ENCODE results near the gene KRTAP4-11.
"Not testable (repeated sequence)": the region's sequence is repeated elsewhere in the genome, so short reads cannot be mapped to it uniquely, and the experiment has no call there.

Gene KRTAP4-11

GRCh38 chr17:41123991-41124371, 5.8 kb upstream of the KRTAP4-11 start, which contains the start of gene KRTAP4-12:
KRTAP4-12 (minus strand) TSS chr17:41124182; CDS start chr17:41124122, 60 bp downstream.
- DNase-seq (ENCODE audit: low spot score): not testable (repeated sequence)

DNA sequence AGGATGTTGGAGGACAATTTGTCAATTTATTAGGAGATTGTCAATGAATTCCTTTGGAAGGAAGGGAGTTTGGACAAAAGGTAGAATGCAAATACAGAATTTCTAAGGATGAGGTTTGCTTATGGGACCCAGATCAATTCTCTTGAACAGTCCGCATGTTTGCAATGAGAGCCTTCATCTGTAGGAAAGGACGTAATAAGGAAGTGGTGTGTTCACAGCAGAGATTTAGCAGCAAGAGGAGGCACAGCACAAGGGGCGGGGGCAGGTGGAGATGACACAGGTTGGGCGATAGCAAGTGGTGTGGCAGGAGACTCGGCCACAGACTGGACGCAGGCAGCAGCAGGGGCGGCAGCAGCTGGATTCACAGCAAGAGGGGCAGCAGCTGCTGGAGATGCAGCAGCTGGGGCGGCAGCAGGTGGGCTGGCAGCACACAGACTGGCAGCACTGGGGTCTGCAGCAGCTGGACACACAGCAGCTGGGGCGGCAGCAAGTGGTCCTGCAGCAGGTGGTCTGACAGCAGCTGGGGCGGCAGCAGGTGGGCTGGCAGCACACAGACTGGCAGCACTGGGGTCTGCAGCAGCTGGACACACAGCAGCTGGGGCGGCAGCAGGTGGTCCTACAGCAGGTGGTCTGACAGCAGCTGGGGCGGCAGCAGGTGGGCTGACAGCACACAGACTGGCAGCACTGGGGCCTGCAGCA, 5.3 kb upstream of the KRTAP4-11 start:
- DNase-seq (ENCODE audit: low spot score): not testable (repeated sequence)

GRCh38 chr17:41121742-41122141, 3.6 kb upstream of the KRTAP4-11 start:
- no peak for DNase-seq (ENCODE audit: low spot score)

DNA sequence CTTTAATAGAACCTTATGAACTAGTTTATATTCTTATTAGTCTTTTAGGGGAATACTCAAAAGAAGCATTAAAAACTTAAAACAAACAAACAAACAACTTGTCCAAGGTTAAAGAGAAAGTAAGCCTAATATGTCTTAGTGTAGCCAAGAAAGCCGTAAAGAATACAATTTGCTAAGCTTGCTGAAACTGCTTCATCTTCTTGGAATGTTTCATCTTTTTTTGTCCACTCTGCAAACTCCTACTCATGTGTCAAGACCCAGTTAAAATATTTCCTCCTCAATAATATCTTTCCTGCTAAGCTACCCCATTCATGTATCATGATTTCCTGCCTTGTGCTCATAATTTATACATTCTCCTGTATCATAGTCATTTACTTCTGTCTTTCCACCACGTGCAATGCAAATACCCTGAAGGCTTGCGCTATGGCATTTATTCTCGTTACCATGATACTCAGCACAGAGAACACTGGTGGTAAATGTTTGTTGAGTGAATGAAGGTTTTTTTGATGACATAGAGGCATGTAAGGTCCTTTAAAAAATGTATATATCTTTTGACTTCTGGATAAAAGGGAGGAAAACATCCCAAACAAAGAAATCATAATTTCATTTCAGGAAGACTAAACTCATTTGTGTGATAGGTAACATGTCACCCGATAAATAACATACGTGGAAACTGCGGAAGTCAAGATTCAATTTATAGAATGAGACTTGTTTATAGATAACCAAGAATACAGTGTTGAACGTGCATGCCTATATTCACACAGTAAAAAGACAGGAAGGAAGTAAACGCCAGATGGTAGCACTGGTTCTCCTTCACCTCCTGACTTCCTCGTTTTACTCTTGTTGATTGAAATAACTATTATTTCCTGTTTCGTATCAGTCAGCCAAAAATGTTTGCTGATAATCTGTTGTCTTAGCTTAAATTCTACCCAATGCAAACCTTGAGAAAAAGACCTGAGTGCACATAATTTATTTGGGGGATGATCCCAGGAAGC, 1.8 kb upstream of the KRTAP4-11 start:
- DNase-seq (ENCODE audit: low spot score): peak; percentile 25

DNA sequence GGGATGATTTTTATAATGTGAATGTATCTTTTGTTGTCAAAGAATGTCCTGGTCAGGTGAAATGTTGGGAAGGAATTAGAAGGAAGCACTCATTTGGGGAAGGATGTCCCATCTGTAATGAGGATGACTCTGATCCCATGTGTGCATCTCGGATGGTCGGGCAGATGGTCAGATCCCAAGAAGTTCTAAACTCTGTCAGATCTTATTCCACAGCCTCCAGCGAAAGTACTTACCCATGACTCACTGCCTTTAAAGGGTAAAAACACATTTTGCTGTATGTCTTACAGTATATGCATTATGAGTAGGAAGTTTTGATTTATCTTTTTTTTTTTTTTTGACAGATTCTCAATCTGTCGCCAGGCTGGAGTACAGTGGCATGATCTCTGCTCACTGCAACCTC, 548 bp upstream of the KRTAP4-11 start:
- no peak for DNase-seq (ENCODE audit: low spot score)

GRCh38 chr17:41116297-41116696, 1.9 kb downstream of the KRTAP4-11 start:
- no peak for DNase-seq (ENCODE audit: low spot score)

- DNase-seq (ENCODE audit: low spot score): no peak
Measured at GRCh38 chr17:41111151-41111885, 6.9 kb downstream of the KRTAP4-11 start.

DNA sequence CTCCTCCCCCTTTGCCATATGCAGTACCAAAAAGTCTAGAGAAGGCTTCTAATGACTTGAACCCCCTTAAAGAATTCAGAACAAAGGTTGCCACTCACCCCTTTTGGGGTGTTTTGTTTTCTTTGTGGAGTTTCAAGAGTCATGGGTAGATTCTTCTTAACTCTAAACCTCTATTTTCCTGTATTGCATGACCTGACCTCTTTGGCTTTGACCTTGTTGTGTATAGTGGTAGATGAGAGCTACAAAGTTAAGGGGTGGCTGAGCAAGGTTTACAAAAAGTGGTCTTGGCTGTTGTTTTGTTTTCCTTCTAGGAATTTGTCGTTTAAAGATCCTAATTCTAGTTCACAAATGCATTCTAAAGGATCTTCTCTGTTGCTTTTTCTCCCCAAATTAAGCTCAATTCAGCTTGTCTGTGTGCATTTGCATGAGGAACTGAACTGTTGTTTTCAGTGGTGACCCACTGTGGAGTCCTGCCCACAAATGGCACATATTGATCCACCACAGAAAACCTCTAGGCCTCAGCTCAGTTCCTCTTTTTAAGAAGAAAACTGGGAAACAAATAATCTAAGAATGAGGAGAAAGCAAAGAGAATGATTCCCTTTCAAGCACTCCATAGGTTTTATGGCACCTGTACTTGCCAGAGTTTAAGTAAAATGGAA, 9.3 kb downstream of the KRTAP4-11 start:
- not testable (repeated sequence) for DNase-seq (ENCODE audit: low spot score)

GRCh38 chr17:41107941-41108450, 10.2 kb downstream of the KRTAP4-11 start:
- no peak for DNase-seq (ENCODE audit: low spot score)

GRCh38 chr17:41105347-41105746, 12.8 kb downstream of the KRTAP4-11 start, which contains the start of gene KRTAP4-9:
KRTAP4-9 (plus strand) TSS chr17:41105389; CDS start chr17:41105389, 0 bp downstream.
- not testable (repeated sequence) for DNase-seq (ENCODE audit: low spot score)

DNA sequence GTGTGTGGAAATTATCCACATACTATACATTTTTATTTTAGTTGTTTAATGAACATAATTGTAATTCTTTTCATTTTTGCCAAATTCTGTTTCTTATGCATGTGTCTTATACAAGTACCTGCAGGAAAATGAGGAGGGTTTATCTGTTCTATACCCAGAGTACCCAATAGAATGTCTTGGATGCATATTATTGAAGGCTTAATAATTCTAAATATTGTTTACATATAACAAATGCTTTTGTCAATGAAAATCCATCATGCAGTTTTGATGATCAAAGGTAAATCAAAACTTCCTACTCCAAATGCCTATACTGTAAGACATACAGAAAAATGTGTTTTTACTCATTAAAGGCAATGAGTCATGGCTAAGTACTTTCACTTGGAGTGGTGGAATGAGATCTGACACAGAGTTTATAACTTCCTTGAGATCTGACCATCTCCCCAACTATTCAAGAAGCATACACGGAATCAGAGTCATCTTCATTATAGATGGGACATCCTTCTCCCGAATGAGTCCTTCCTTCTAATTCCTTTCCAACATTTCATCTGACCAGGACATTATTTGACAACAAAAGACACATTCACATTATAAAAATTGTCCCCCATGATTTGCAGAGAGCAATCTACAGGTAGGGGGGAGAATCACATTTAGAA, 13.7 kb downstream of the KRTAP4-11 start:
- not testable (repeated sequence) for DNase-seq (ENCODE audit: low spot score)

DNA sequence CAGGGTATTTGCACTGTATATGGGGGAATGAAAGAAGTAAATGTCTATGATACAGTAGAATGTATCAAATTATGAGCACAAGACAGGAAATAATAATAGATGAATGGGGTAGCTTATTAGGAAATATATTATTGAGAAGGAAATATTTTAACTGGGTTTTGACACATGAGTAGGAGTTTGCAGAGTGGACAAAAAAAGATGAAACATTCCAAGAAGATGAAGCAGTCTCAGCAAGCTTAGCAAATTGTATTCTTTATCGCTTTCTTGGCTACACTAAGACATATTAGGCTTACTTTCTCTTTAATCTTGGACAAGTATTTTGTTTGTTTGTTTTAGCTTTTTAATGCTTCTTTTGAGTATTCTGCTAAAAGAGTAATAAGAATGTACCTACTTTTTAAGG, 14.3 kb downstream of the KRTAP4-11 start:
- no peak for DNase-seq (ENCODE audit: low spot score)

DNA sequence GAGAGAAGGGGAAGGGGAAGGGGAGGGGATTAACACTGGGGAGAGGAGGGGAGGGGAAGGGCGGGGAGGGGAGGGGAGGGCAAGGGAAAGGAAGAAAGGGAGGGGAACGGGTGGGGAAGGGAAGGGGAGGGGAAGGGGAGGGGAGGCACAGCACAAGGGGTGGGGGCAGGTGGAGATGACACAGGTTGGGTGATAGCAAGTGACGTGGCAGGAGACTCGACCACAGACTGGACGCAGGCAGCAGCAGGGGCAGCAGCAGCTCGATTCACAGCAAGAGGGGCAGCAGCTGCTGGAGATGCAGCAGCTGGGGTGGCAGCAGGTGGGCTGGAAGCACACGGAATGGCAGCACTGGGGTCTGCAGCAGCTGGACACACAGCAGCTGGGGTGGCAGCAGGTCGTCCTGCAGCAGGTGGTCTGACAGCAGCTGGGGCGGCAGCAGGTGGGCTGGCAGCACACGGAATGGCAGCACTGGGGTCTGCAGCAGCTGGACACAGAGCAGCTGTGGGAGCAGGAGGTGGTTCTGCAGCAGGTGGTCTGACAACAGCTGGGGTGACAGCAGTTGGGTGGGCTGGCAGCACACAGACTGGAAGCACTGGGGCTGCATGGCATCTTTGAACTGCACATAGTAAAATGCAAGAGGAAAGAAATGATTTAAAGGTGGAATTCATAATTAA, 16.4 kb downstream of the KRTAP4-11 start, which contains the start of gene KRTAP4-16:
TSS of gene KRTAP4-16 (minus strand) at position 624 of the 674 bp plus-strand sequence. CDS start at position 624, 0 bp downstream.
- no peak for DNase-seq (ENCODE audit: low spot score)

DNA sequence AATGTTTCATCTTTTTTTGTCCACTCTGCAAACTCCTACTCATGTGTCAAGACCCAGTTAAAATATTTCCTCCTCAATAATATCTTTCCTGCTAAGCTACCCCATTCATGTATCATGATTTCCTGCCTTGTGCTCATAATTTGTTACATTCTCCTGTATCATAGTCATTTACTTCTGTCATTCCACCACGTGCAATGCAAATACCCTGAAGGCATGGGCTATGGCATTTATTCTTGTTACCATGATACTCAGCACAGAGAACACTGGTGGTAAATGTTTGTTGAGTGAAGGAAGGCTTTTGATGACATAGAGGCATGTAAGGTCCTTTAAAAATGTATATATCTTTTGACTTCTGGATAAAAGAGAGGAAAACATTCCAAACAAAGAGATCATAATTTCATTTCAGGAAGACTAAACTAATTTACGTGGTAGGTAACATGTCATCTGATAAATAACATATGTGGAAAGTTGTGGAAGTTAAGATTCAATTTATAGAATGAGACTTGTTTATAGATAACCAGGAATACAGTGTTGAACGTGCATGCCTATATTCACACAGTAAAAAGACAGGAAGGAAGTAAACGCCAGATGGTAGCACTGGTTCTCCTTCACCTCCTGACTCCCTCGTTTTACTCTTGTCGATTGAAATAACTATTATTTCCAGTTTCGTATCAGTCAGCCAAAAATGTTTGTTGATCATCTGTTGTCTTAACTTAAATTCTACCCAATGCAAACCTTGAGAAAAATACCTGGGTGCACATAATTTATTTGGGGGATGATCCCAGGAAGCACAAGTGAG, 18.3 kb downstream of the KRTAP4-11 start:
- DNase-seq (ENCODE audit: low spot score): not testable (repeated sequence)

- no peak for DNase-seq (ENCODE audit: low spot score)
Measured at GRCh38 chr17:41098481-41098880, 19.7 kb downstream of the KRTAP4-11 start.

GRCh38 chr17:41098042-41098441, 20.1 kb downstream of the KRTAP4-11 start, which contains the start of gene KRTAP4-8:
KRTAP4-8 (minus strand) TSS chr17:41098142; CDS start chr17:41098084, 58 bp downstream.
- no peak for DNase-seq (ENCODE audit: low spot score)

- no peak for DNase-seq (ENCODE audit: low spot score)
Measured at GRCh38 chr17:41096055-41096454, 22.1 kb downstream of the KRTAP4-11 start.

DNA sequence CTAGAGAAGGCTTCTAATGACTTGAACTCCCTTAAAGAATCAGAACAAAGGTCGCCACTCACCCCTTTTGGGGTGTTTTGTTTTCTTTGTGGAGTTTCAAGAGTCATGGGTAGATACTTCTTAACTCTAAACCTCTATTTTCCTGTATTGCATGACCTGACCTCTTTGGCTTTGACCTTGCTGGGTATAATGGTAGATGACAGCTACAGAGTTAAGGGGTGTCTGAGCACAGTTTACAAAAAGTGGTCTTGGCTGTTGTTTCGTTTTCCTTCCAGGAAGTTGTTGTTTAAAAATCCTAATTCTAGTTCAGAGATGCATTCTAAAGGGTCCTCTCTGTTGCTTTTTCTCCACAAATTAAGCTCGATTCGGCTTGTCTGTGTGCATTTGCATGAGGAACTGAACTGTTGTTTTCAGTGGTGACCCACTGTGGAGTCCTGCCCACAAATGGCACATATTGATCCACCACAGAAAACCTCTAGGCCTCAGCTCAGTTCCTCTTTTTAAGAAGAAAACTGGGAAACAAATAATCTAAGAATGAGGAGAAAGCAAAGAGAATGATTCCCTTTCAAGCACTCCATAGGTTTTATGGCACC, 29.3 kb downstream of the KRTAP4-11 start:
- not testable (repeated sequence) for DNase-seq (ENCODE audit: low spot score)

Measured in pons (tissue), 1 donor.